ENCODE measurements around the gene DLG2.

DLG2 gene

GRCh38 chr11:85044911-85045310, 582.2 kb downstream of the DLG2 start:
- Histone ChIP-seq H2AFZ (ENCODE audit: low read length) (no peak overlapping the region), H3K4me3 (ENCODE audit: low read depth, low read length, poor library complexity, severe bottlenecking) (no peak overlapping the region), H4K20me1 (ENCODE audit: insufficient read depth, low read length) (no peaks in the 10 kb centered on the region), H3K9ac (ENCODE audit: low read length) (no peak overlapping the region), H3K79me2 (ENCODE audit: insufficient read depth, low read length) (no peaks in the 10 kb centered on the region), H3K36me3 (ENCODE audit: insufficient read depth, low read length) (no peaks in the 10 kb centered on the region), H3K4me2 (ENCODE audit: low read length) (no peak overlapping the region), H3K9me2 (ENCODE audit: low read depth, low read length) (no peaks in the 10 kb centered on the region), H3K27ac (ENCODE audit: low read depth, low read length, poor library complexity, severe bottlenecking) (no peak overlapping the region), H3K9me3 (ENCODE audit: low read length) (no peaks in the 10 kb centered on the region), H3K27me3 (ENCODE audit: insufficient read depth, low read length) (no peaks in the 10 kb centered on the region), H3K4me1 (ENCODE audit: insufficient read depth, low read length, severe bottlenecking) (no peaks in the 10 kb centered on the region), H3F3A (ENCODE audit: insufficient read depth, low read length) (no peaks in the 10 kb centered on the region)
- TF ChIP-seq EZH2 (IDR thresholded peaks at IDR 0.05; ENCODE audit: borderline replicate concordance, low read length) (no peak), CTCF (IDR thresholded peaks at IDR 0.05; ENCODE audit: low read length) (no peak)

- no peak overlapping the region for H3K27ac ChIP-seq (ENCODE audit: low read depth, low read length, poor library complexity, severe bottlenecking)
- no peaks in the 10 kb centered on the region for H3F3A ChIP-seq (ENCODE audit: insufficient read depth, low read length)
- no peaks in the 10 kb centered on the region for H4K20me1 ChIP-seq (ENCODE audit: insufficient read depth, low read length)
- no peak for TF ChIP-seq EZH2 (IDR thresholded peaks at IDR 0.05; ENCODE audit: borderline replicate concordance, low read length)
- no peak for TF ChIP-seq CTCF (IDR thresholded peaks at IDR 0.05; ENCODE audit: low read length)
- H3K4me1 ChIP-seq (ENCODE audit: insufficient read depth, low read length, severe bottlenecking), result no peaks in the 10 kb centered on the region
- no peaks in the 10 kb centered on the region for H3K9me3 ChIP-seq (ENCODE audit: low read length)
- H3K27me3 ChIP-seq (ENCODE audit: insufficient read depth, low read length), result no peaks in the 10 kb centered on the region
- no peak overlapping the region for H3K4me2 ChIP-seq (ENCODE audit: low read length)
- no peak overlapping the region for H3K4me3 ChIP-seq (ENCODE audit: low read depth, low read length, poor library complexity, severe bottlenecking)
- no peaks in the 10 kb centered on the region for H3K36me3 ChIP-seq (ENCODE audit: insufficient read depth, low read length)
- no peak overlapping the region for H2AFZ ChIP-seq (ENCODE audit: low read length)
- H3K9ac ChIP-seq (ENCODE audit: low read length), result no peak overlapping the region
- no peaks in the 10 kb centered on the region for H3K9me2 ChIP-seq (ENCODE audit: low read depth, low read length)
- no peaks in the 10 kb centered on the region for H3K79me2 ChIP-seq (ENCODE audit: insufficient read depth, low read length)
These were observed 584.8 kb downstream of the DLG2 start for GRCh38 chr11:85042361-85042760.

GRCh38 chr11:85040166-85040565, 587.0 kb downstream of the DLG2 start:
- Histone ChIP-seq H3K9me2 (ENCODE audit: low read depth, low read length) (no peaks in the 10 kb centered on the region), H3K27ac (ENCODE audit: low read depth, low read length, poor library complexity, severe bottlenecking) (no peak overlapping the region), H3K9ac (ENCODE audit: low read length) (no peak overlapping the region), H3K4me2 (ENCODE audit: low read length) (no peak overlapping the region), H3K9me3 (ENCODE audit: low read length) (no peaks in the 10 kb centered on the region), H3K36me3 (ENCODE audit: insufficient read depth, low read length) (no peaks in the 10 kb centered on the region), H2AFZ (ENCODE audit: low read length) (no peak overlapping the region), H3K79me2 (ENCODE audit: insufficient read depth, low read length) (no peaks in the 10 kb centered on the region), H3K27me3 (ENCODE audit: insufficient read depth, low read length) (no peaks in the 10 kb centered on the region), H3K4me3 (ENCODE audit: low read depth, low read length, poor library complexity, severe bottlenecking) (no peak overlapping the region), H4K20me1 (ENCODE audit: insufficient read depth, low read length) (no peaks in the 10 kb centered on the region), H3K4me1 (ENCODE audit: insufficient read depth, low read length, severe bottlenecking) (no peaks in the 10 kb centered on the region), H3F3A (ENCODE audit: insufficient read depth, low read length) (no peaks in the 10 kb centered on the region)
- TF ChIP-seq CTCF (IDR thresholded peaks at IDR 0.05; ENCODE audit: low read length), result no peak
- TF ChIP-seq EZH2 (IDR thresholded peaks at IDR 0.05; ENCODE audit: borderline replicate concordance, low read length), result no peak

Data from OCI-LY1 (cell line).